DMS153 (cell line): ENCODE results near the gene JAM3.
A peak's percentile ranks its signal among the peaks of the same experiment; 100 is the strongest.

Source experiments
- DNase-seq: peaks from one replicate; lab custom pipeline; 2025; lab: John Stamatoyannopoulos, UW

Gene JAM3

DNA sequence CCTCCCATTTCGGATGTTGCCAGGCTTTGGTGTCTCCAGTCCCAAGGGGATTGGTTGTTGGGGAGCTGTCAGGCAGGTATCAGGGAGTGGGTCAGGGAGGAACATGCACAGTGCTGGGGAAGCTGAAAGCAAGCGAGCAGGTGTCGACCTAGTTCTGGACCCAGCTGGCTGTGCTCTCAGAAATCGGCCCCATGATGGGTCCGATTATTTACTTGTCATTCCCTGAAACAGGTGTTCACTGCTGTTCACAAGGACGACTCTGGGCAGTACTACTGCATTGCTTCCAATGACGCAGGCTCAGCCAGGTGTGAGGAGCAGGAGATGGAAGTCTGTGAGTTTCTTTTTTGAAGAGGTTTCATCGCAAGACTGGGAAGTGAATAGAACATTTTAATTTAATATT, 76.8 kb downstream of the JAM3 start:
- DNase-seq: no peak

DNA sequence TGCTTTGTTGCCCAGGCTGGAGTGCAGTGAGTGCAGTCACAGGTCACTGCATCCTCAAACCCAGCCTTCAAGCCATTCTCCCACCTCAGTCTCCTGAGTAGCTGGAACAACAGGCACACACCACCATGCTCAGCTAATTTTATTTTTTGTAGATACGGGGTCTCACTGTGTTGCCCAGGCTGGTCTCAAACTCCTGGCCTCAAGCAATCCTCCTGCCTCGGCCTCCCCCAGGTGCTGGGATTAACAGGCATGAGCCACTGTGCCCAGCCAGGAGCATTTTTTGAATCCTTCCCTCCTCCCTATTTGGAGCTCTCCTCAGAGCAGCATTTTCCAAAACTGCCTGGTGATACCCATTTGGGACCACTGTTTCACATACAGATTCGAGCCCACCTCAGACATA, 77.7 kb downstream of the JAM3 start:
- DNase-seq: no peak

- no peak for DNase-seq
Observed at GRCh38 chr11:134149371-134149770, 80.5 kb downstream of the JAM3 start.

GRCh38 chr11:134150195-134150903, 81.5 kb downstream of the JAM3 start:
- DNase-seq: no peak

DNA sequence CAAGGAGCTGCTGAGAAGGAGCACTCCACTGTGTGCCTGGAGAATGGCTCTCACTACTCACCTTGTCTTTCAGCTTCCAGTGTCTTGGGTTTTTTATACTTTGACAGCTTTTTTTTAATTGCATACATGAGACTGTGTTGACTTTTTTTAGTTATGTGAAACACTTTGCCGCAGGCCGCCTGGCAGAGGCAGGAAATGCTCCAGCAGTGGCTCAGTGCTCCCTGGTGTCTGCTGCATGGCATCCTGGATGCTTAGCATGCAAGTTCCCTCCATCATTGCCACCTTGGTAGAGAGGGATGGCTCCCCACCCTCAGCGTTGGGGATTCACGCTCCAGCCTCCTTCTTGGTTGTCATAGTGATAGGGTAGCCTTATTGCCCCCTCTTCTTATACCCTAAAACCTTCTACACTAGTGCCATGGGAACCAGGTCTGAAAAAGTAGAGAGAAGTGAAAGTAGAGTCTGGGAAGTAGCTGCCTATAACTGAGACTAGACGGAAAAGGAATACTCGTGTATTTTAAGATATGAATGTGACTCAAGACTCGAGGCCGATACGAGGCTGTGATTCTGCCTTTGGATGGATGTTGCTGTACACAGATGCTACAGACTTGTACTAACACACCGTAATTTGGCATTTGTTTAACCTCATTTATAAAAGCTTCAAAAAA, 82.3 kb downstream of the JAM3 start:
- no peak for DNase-seq

GRCh38 chr11:134152696-134153095, 83.8 kb downstream of the JAM3 start:
- DNase-seq: no peak

- no peak for DNase-seq
Observed at GRCh38 chr11:134153147-134153905, 84.5 kb downstream of the JAM3 start.

DNA sequence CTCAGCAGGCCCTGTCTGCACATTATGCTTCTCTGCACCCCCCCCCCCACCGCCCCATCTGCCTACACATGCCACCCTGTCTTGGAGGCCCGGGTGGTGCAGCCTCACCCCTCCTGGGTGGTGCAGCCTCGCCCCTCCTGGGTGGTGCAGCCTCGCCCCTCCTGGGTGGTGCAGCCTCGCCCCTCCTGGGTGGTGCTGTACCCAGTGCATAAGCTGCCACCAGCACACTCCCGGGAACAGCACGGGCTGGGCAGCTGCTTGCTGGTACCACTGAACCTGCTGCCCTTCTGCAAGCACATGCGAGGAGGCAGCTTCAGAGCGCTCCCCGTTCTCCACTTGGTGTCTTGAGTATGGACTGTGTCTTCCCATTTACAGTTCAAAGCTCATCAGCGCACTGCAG, 85.6 kb downstream of the JAM3 start:
- DNase-seq: no peak

- DNase-seq: no peak
Observed at GRCh38 chr11:134155456-134155855, 86.6 kb downstream of the JAM3 start.

GRCh38 chr11:134155946-134156865, 87.3 kb downstream of the JAM3 start:
- no peak for DNase-seq

DNA sequence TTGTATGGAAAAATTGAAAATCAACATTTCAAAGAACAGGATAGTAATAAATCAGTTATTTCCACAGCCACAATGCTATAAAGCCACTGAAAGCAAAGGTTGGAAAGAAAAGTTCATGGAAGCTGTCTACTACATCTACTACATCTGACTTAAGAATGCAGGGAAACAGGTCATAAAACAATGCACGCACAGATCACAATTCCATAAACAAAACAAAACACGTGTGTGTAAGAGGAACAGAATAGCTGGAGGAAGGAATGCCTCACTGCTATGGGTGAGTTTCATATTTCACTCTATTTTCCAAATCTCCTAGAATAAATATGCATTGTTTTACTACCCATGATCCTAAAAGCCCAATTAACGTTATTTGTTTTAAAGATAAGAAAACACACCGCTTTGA, 88.6 kb downstream of the JAM3 start:
- no peak for DNase-seq

DNA sequence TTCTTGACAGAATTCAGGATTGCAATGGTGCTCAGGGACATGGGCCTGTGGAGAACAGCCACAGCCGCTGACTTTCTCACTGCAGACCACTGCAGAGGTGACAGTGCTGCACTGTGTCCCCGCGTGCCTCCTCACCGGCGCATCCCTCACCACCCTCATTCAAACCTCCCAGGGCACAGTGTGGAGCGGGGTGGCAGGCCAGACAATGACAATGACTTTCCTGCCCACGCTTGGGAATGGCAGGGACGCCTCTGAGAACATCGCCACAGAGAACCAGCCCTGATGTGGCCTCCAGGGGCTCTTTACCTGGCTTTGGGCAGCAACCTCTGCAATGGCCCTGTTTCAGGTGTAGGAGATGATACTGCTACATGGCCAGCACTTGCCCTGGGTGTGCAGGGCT, 89.2 kb downstream of the JAM3 start:
- DNase-seq: no peak

- DNase-seq: no peak
Observed at GRCh38 chr11:134159652-134160051, 90.8 kb downstream of the JAM3 start.

DNA sequence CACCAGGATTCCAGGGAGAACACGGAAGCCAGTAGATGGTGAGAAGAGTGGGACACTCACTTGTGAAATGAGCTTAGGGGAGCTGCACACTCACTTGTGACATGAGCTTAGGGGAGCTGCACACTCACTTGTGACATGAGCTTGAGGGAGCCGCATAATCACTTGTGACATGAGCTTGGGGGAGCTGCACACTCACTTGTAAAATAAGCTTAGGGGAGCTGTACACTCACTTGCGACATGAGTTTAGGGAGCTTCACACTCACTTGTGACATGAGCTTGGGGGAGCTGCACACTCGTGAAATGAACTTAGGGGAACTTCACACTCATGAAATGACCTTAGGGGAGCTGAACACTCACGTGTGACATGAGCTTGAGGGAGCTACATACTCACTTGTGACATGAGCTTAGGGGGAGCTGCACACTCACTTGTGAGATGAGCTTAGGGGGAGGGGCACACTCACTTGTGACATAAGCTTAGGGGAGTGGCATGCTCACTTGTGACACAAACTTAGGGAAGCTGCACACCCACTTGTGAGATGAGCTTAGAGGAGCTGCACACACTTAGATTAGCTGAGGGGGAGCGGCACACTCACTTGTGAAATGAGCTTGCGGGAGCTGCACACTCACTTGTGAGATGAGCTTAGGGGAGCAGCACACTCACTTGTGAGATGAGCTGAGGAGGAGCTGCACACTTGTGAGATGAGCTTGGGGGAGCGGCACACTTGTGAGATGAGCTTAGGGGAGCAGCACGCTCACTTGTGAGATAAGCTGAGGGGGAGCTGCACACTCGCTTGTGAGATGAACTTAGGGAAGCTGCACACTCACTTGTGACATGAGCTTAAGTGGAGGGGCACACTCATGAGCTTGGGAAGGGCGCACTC, 95.9 kb downstream of the JAM3 start:
- peak; percentile 83 for DNase-seq

- DNase-seq: no peak
Observed at GRCh38 chr11:134170177-134170918, 101.5 kb downstream of the JAM3 start.

DNA sequence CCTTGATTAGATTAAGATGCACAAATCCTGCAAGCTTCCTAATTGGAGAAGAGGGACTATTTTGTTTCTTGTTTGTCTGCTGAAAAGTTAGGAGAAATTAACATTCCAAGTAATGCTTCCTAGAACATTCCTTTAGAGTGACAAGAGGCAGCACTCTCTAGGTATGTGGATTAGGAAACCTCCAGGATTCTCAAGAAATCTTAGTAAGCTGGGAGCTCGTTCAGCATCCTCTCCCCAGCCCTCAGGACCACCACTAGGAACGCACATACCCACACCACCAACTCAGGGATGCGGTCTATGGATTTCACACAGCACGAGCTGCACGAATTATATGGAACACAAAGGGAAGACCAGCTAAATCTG, 102.0 kb downstream of the JAM3 start:
- no peak for DNase-seq

- DNase-seq: no peak
Observed at GRCh38 chr11:134171951-134172350, 103.1 kb downstream of the JAM3 start.

DNA sequence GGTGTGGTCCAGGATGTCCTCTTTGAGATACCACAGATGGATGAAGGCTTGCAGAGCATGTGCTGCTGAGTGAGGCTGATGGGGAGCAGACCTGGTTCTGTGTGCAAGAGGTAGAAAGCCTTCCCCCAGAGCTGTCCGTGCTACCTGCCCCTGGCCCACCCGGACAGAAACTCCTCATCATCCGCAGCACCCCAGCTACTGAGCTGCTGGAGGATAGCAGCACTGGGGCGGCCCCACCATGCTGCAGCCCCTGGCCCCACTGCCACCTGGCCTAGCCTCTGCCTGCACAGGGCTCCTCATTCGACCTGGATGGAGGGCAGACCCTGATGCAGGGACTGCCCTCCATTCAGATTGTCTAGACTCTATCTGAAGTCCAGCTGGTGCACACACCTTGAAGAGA, 104.4 kb downstream of the JAM3 start:
- DNase-seq: no peak

GRCh38 chr11:134176284-134176683, 107.4 kb downstream of the JAM3 start:
- no peak for DNase-seq

GRCh38 chr11:134178032-134178674, 109.3 kb downstream of the JAM3 start:
- DNase-seq: no peak
